Activated CD8-positive, alpha-beta T cell treated with anti-CD3 and anti-CD28 coated beads for 36 hours (primary cell): Measurements from ENCODE around the gene SLC9A9. TPM values are rescaled to one million over a fixed set of nuclear protein-coding genes. Genes with fewer than 3 reads are reported as not detected.

Experiments
- ATAC-seq: fragments of 200-7000 bp; cut with Tn5 transposase; one replicate; pipeline ENCODE4 v1.10.0; 2021; ENCODE audit warnings: mild to moderate bottlenecking, moderate library complexity
- CTCF ChIA-PET: fragments of 350-600 bp; sonication (Branson Sonifier 250); formaldehyde crosslinking; loops from one replicate; lab custom pipeline; 2021; ENCODE audit warnings: antibody characterized with exemption; lab: Charles Lee
- POLR2A ChIA-PET: fragments of 350-600 bp; sonication (Branson Sonifier 250); formaldehyde crosslinking; loops from one replicate; lab custom pipeline; 2021; ENCODE audit warnings: antibody characterized with exemption; lab: Charles Lee
- DNase-seq: peaks from one replicate; pipeline ENCODE4 v3.0.0-alpha.2; 2020
- H3K27ac Mint-ChIP-seq: one replicate; pipeline ENCODE4 v1.8.0; 2021; ENCODE audit warnings: mild to moderate bottlenecking, mixed read lengths
- H3K27me3 Mint-ChIP-seq: one replicate; pipeline ENCODE4 v1.8.0; 2021; ENCODE audit warnings: mixed read lengths
- H3K36me3 Mint-ChIP-seq: one replicate; pipeline ENCODE4 v1.8.0; 2021; ENCODE audit warnings: low read depth, mixed read lengths
- H3K4me1 Mint-ChIP-seq: one replicate; pipeline ENCODE4 v1.8.0; 2021; ENCODE audit warnings: low read depth, mixed read lengths
- H3K4me3 Mint-ChIP-seq: one replicate; pipeline ENCODE4 v1.8.0; 2021; ENCODE audit warnings: mild to moderate bottlenecking, moderate library complexity, mixed read lengths
- H3K9me3 Mint-ChIP-seq: one replicate; pipeline ENCODE4 v1.8.0; 2021; ENCODE audit warnings: mixed read lengths
- intact Hi-C: fragments of 100-400 bp; cut with micrococcal nuclease; formaldehyde crosslinking; loops from one replicate; pipeline ENCODE4 v1.10.0; 2022
- total RNA-seq, 2 experiments: library from RNA; stranded (reverse); gene quantifications; one replicate each; pipeline ENCODE4 v1.2.3, GENCODE V29; 2021
- TF ChIP-seq, protein P1 (sequence below): fragments of 200-600 bp; IDR thresholded peaks from one replicate; pipeline ENCODE4 v1.8.0; 2022; ENCODE audit warnings: antibody characterized with exemption, mild to moderate bottlenecking

SLC9A9 gene
- total RNA-seq, 2 experiments from 2014 or later, result 1.9 to 2.2 TPM

- peaks cover 3% of the 10 kb centered on the region for H3K36me3 Mint-ChIP-seq
- POLR2A ChIA-PET, result no interaction called here
- DNase-seq (no peak), ATAC-seq (no peak)
- no peaks in the 10 kb centered on the region for H3K4me1 Mint-ChIP-seq
- peaks cover 10% of the 10 kb centered on the region for H3K9me3 Mint-ChIP-seq
- intact Hi-C loops, result no loop called here
- TF ChIP-seq, protein P1, sequence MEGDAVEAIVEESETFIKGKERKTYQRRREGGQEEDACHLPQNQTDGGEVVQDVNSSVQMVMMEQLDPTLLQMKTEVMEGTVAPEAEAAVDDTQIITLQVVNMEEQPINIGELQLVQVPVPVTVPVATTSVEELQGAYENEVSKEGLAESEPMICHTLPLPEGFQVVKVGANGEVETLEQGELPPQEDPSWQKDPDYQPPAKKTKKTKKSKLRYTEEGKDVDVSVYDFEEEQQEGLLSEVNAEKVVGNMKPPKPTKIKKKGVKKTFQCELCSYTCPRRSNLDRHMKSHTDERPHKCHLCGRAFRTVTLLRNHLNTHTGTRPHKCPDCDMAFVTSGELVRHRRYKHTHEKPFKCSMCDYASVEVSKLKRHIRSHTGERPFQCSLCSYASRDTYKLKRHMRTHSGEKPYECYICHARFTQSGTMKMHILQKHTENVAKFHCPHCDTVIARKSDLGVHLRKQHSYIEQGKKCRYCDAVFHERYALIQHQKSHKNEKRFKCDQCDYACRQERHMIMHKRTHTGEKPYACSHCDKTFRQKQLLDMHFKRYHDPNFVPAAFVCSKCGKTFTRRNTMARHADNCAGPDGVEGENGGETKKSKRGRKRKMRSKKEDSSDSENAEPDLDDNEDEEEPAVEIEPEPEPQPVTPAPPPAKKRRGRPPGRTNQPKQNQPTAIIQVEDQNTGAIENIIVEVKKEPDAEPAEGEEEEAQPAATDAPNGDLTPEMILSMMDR, result no peak
- no peak overlapping the region for H3K4me3 Mint-ChIP-seq
- H3K27me3 Mint-ChIP-seq, result no peaks in the 10 kb centered on the region
- CTCF ChIA-PET, result no interaction called here
- H3K27ac Mint-ChIP-seq, result no peak overlapping the region
These were observed 285.5 kb downstream of the SLC9A9 start for GRCh38 chr3:143562789-143563188.

DNA sequence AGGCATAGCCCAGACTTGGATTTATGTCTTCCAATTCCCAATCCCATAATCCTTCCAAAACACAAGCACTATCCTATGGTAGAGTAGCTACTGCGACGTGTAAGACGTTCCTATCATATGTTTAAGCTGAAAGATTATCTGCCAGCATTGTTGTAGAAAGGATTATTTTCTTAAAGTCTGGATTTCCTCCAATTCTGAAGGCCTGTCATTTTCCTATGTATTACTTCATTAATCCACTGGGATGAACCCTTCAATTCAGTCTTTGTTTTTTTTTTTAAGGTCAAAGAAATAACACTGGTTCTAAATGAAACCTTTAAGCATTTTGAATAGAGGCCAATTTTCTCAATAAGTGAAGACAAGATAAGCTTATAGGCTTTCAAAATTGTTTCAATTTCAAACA lies 289.0 kb downstream of the SLC9A9 start:
- ChIA-PET POLR2A (interaction anchor here (0.6 kb wide), 1 partner anchor 617 kb away, joined by 4 read pairs; no protein-coding TSS in a partner anchor), CTCF (interaction anchor here (0.7 kb wide), 1 partner anchor 115 kb away, joined by 3 read pairs; no protein-coding TSS in a partner anchor)
- Mint-ChIP-seq H3K27ac (no peak overlapping the region), H3K9me3 (peaks cover 18% of the 10 kb centered on the region), H3K4me3 (no peak overlapping the region), H3K4me1 (no peaks in the 10 kb centered on the region), H3K36me3 (peaks cover 11% of the 10 kb centered on the region), H3K27me3 (no peaks in the 10 kb centered on the region)
- intact Hi-C loops, result no loop called here
- no peak for DNase-seq
- ATAC-seq, result no peak
- TF ChIP-seq, protein P1, result no peak

- H3K4me1 Mint-ChIP-seq, result no peaks in the 10 kb centered on the region
- POLR2A ChIA-PET, result no interaction called here
These were observed 295.4 kb downstream of the SLC9A9 start for GRCh38 chr3:143552851-143553250.

DNA sequence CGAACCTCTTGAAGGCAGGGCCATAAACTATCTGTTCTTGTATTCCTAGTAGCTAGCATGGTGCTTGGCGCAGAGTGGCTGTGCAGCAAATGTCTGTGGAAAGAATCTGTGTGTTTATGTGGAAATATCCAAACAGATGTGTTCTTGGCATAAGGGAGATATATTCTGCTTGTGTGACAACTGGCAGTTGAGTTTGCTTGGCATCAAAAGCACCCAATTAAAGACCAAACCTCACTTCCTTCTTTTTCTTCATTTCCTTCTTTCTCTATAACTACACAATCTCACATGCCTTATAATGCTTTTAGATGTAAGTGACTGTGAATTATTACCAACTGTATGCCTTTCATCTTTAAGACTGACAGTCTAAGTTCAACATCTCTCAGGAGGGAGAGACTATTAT lies 296.5 kb downstream of the SLC9A9 start:
- no peak overlapping the region for H3K4me3 Mint-ChIP-seq
- no peaks in the 10 kb centered on the region for H3K4me1 Mint-ChIP-seq
- peaks cover 5% of the 10 kb centered on the region for H3K9me3 Mint-ChIP-seq
- H3K27ac Mint-ChIP-seq, result no peak overlapping the region
- no peak for ATAC-seq
- TF ChIP-seq, protein P1, result no peak
- ChIA-PET POLR2A (no interaction called here), CTCF (interaction anchor here (0.8 kb wide), 1 partner anchor 15 kb away, joined by 4 read pairs; no protein-coding TSS in a partner anchor)
- H3K36me3 Mint-ChIP-seq, result peaks cover 19% of the 10 kb centered on the region
- H3K27me3 Mint-ChIP-seq, result no peaks in the 10 kb centered on the region
- DNase-seq, result no peak
- intact Hi-C loops, result no loop called here

More at GRCh38 chr3:143552851-143553250, 295.4 kb downstream of the SLC9A9 start:
- H3K4me3 Mint-ChIP-seq, result no peak overlapping the region
- intact Hi-C loops, result no loop called here
- ATAC-seq, result no peak
- no peak for DNase-seq
- TF ChIP-seq, protein P1, result no peak
- CTCF ChIA-PET, result no interaction called here
- H3K27ac Mint-ChIP-seq, result no peak overlapping the region
- H3K9me3 Mint-ChIP-seq, result peaks cover 10% of the 10 kb centered on the region
- no peaks in the 10 kb centered on the region for H3K27me3 Mint-ChIP-seq
- H3K36me3 Mint-ChIP-seq, result peaks cover 26% of the 10 kb centered on the region

GRCh38 chr3:143548861-143549497 lies 299.3 kb downstream of the SLC9A9 start:
- ChIA-PET POLR2A (interaction anchor here (1.0 kb wide), 1 partner anchor 29 kb away, joined by 3 read pairs; no protein-coding TSS in a partner anchor), CTCF (no interaction called here)
- Mint-ChIP-seq H3K4me3 (no peak overlapping the region), H3K36me3 (peaks cover 18% of the 10 kb centered on the region), H3K9me3 (peaks cover 2% of the 10 kb centered on the region), H3K27me3 (no peaks in the 10 kb centered on the region), H3K27ac (no peak overlapping the region), H3K4me1 (no peaks in the 10 kb centered on the region)
- intact Hi-C loops, result no loop called here
- TF ChIP-seq, protein P1, result no peak
- ATAC-seq, result no peak
- DNase-seq, result no peak
